PC-9 (cell line): Measurements from ENCODE around the gene WDHD1. TPM values are rescaled to one million over a fixed set of nuclear protein-coding genes. Genes with fewer than 3 reads are reported as not detected.
"Not testable (repeated sequence)": the region's sequence is repeated elsewhere in the genome, so short reads cannot be mapped to it uniquely, and the experiment has no call there.

ENCODE experiments used
- BruUV-seq: library from RNA; stranded (reverse); fragments of 400-500 nt; replicated peaks from 2 replicates; lab custom pipeline; 2021; lab: Mats Ljungman, UMichigan
- CTCF ChIA-PET: fragments of 300-600 bp; sonication (Branson Sonifier 250); formaldehyde crosslinking; loops from one replicate; lab custom pipeline; 2022; ENCODE audit warnings: antibody characterized with exemption; lab: Charles Lee
- POLR2A ChIA-PET: fragments of 300-600 bp; sonication (Branson Sonifier 250); formaldehyde crosslinking; loops from one replicate; lab custom pipeline; 2022; ENCODE audit warnings: antibody characterized with exemption; ENCODE audit not compliant: unreplicated experiment; lab: Charles Lee
- DNase-seq, 2 experiments: peaks; one replicate each; pipeline versions ENCODE4 v3.0.0 to v3.0.0-alpha.2; 2015 to 2022; ENCODE audit warnings: mixed read lengths in 1 of 2
- H2AFZ ChIP-seq: fragments of 200-600 bp; sonication (generic); 2 replicates; pipeline ENCODE4 v1.8.1; 2017; ENCODE audit warnings: antibody characterized with exemption
- H3F3A ChIP-seq: fragments of 200-600 bp; sonication (generic); 2 replicates; pipeline ENCODE4 v1.8.1; 2017; ENCODE audit warnings: antibody characterized with exemption, mild to moderate bottlenecking, low read depth; ENCODE audit not compliant: insufficient read depth
- H3K27ac ChIP-seq: fragments of 200-600 bp; sonication (generic); 2 replicates; pipeline ENCODE4 v1.6.1; 2016; ENCODE audit warnings: mixed run types
- H3K27me3 ChIP-seq: fragments of 200-600 bp; sonication (generic); 2 replicates; pipeline ENCODE4 v1.6.1; 2016; ENCODE audit warnings: low read depth, mixed run types; ENCODE audit not compliant: insufficient read depth
- H3K36me3 ChIP-seq: fragments of 200-600 bp; sonication (generic); 2 replicates; pipeline ENCODE4 v1.6.1; 2016; ENCODE audit warnings: low read depth, mixed run types
- H3K4me1 ChIP-seq: fragments of 200-600 bp; sonication (generic); replicated peaks from 2 replicates; pipeline ENCODE4 v1.6.1; 2016; ENCODE audit warnings: mixed run types; ENCODE audit not compliant: insufficient read depth
- H3K4me2 ChIP-seq: fragments of 200-600 bp; sonication (generic); 2 replicates; pipeline ENCODE4 v1.6.1; 2017; ENCODE audit warnings: mixed run types
- H3K4me3 ChIP-seq: fragments of 200-600 bp; sonication (generic); 2 replicates; pipeline ENCODE4 v1.6.1; 2016; ENCODE audit warnings: mixed run types
- H3K79me2 ChIP-seq: fragments of 200-600 bp; sonication (generic); 2 replicates; pipeline ENCODE4 v1.6.1; 2017; ENCODE audit warnings: low read depth, mixed run types
- H3K9me2 ChIP-seq: fragments of 200-600 bp; sonication (generic); 2 replicates; pipeline ENCODE4 v1.8.1; 2017; ENCODE audit warnings: mild to moderate bottlenecking; ENCODE audit not compliant: insufficient read depth
- H3K9me3 ChIP-seq: fragments of 200-600 bp; sonication (generic); 2 replicates; pipeline ENCODE4 v1.8.1; 2016; ENCODE audit warnings: low read depth; ENCODE audit not compliant: insufficient read depth
- H4K20me1 ChIP-seq: fragments of 200-600 bp; sonication (generic); 2 replicates; pipeline ENCODE4 v1.8.1; 2017; ENCODE audit not compliant: insufficient read depth
- EZH2 ChIP-seq: fragments of 200-600 bp; sonication (generic); IDR thresholded peaks from 2 replicates; pipeline ENCODE4 v1.8.0; 2017; ENCODE audit warnings: antibody characterized with exemption, low read depth
- intact Hi-C: fragments of 100-400 bp; cut with micrococcal nuclease; formaldehyde crosslinking; loops from one replicate; pipeline ENCODE4 v1.10.0; 2022; ENCODE audit not compliant: unreplicated experiment
- total RNA-seq: library from RNA; stranded (reverse); gene quantifications from 2 replicates; pipeline ENCODE4 v1.2.3, GENCODE V29; 2021
- TF ChIP-seq, protein P1 (sequence below): fragments of 200-600 bp; sonication (generic); conservative IDR thresholded peaks from 2 replicates; pipeline ENCODE4 v1.6.1; 2017; ENCODE audit warnings: mixed run types, antibody characterized with exemption, mild to moderate bottlenecking, moderate library complexity

WDHD1 gene
- total RNA-seq, 1 experiment from 2014 or later, result 34.3 TPM

DNA sequence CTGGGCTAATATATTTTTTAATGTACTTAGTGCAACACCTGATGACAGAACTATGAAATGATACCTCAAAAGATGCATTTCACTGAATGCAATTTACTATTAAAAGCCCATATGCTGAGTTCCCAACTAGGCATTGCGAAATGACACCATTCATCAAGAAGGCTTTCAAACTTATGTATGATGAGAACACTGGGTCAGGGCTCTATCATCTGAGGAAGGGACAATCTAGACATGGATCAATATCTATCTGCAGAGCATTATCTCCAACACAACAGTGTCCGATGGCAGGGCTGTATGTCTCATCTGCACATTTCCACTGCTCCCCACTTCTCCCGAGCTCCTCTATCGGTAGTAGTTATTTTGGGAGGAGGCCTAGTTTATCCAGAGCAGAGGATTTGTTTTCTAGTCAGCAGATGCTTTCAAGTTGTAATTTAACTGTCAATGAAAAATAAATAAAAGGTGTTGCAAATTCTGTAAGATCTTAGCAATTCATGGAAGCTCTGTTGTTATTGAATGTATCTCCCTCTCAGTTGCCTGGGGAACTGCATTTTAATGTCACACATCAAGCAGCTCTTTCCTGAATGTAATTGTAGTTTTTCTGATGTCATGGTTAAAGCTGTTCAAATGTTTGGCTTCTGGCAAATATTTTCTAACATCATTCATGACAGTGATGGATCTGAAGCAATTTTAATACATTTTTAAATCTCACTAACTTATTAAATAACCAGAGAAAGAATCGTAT is 116.9 kb downstream of the WDHD1 start:
- Histone ChIP-seq H2AFZ (no peak overlapping the region), H3K4me2 (no peak overlapping the region), H3K27me3 (no peaks in the 10 kb centered on the region), H3K9me3 (no peaks in the 10 kb centered on the region), H4K20me1 (no peaks in the 10 kb centered on the region), H3K4me3 (no peak overlapping the region), H3K9me2 (no peaks in the 10 kb centered on the region), H3K27ac (no peak overlapping the region), H3K79me2 (no peaks in the 10 kb centered on the region), H3F3A (no peaks in the 10 kb centered on the region), H3K36me3 (no peaks in the 10 kb centered on the region), H3K4me1 (no peaks in the 10 kb centered on the region)
- CTCF ChIA-PET, result no interaction called here
- POLR2A ChIA-PET, result no interaction called here
- BruUV-seq, result no TSS peak
- intact Hi-C loops, result no loop called here
- TF ChIP-seq EZH2, result no peak
- TF ChIP-seq, protein P1, sequence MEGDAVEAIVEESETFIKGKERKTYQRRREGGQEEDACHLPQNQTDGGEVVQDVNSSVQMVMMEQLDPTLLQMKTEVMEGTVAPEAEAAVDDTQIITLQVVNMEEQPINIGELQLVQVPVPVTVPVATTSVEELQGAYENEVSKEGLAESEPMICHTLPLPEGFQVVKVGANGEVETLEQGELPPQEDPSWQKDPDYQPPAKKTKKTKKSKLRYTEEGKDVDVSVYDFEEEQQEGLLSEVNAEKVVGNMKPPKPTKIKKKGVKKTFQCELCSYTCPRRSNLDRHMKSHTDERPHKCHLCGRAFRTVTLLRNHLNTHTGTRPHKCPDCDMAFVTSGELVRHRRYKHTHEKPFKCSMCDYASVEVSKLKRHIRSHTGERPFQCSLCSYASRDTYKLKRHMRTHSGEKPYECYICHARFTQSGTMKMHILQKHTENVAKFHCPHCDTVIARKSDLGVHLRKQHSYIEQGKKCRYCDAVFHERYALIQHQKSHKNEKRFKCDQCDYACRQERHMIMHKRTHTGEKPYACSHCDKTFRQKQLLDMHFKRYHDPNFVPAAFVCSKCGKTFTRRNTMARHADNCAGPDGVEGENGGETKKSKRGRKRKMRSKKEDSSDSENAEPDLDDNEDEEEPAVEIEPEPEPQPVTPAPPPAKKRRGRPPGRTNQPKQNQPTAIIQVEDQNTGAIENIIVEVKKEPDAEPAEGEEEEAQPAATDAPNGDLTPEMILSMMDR, result no peak
- DNase-seq, result no peak

DNA sequence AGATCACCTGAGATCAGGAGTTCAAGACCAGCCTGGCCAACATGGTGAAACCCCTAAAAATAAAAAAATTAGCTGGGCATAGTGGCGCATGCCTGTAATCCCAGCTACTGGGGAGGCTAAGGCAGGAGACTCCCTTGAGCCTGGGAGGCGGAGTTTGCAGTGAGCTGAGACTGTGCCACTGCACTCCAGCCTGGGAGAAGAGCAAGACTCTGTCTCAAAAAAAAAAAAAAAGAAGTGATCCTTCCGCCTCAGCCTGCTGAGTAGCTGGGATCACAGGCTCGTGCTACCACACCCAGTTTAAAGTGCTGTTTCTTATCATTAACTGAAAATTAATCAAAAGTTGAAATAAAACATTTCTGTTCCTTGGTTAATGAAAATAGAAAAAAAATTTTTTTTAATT is 117.9 kb downstream of the WDHD1 start:
- H3K4me2 ChIP-seq, H3K4me3 ChIP-seq, H3K4me1 ChIP-seq, H3K27me3 ChIP-seq, H2AFZ ChIP-seq, H3K27ac ChIP-seq, H3K9me2 ChIP-seq, intact Hi-C loops, CTCF ChIA-PET, H3F3A ChIP-seq, BruUV-seq, H3K9me3 ChIP-seq, DNase-seq, H3K36me3 ChIP-seq, H3K79me2 ChIP-seq, POLR2A ChIA-PET, H4K20me1 ChIP-seq: not testable (repeated sequence)

DNA sequence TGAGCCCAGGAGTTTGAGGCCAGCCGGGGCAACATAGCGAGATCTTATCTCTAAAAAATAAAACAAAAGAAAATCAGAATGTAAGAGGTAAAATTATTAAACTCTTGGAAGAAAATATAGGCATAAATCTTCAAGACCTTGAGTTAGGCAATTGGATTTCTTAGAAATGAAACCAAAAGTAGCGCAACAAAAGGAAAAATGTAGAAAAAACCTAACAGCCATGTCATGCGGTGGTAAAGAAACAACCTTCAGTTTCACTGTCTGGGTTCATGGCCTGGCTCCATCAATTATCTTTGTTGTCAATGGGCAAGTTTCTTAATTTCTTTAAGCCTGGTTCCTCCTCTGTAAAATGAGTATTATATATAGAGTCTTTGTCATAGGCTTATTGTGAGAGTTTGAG is 118.7 kb downstream of the WDHD1 start:
- Histone ChIP-seq H3K27me3 (no peaks in the 10 kb centered on the region), H2AFZ (no peak overlapping the region), H3K9me3 (no peaks in the 10 kb centered on the region), H3K36me3 (no peaks in the 10 kb centered on the region), H3K79me2 (no peaks in the 10 kb centered on the region), H3K4me3 (no peak overlapping the region), H3K27ac (no peak overlapping the region), H3K4me1 (no peaks in the 10 kb centered on the region), H3K9me2 (no peaks in the 10 kb centered on the region), H3K4me2 (no peak overlapping the region), H3F3A (peaks cover 9% of the 10 kb centered on the region; the same call in 1 of the 2 replicates), H4K20me1 (no peaks in the 10 kb centered on the region)
- CTCF ChIA-PET, result no interaction called here
- TF ChIP-seq, protein P1, result no peak
- TF ChIP-seq EZH2, result no peak
- POLR2A ChIA-PET, result no interaction called here
- no TSS peak for BruUV-seq
- intact Hi-C loops, result no loop called here
- no peak for DNase-seq

DNA sequence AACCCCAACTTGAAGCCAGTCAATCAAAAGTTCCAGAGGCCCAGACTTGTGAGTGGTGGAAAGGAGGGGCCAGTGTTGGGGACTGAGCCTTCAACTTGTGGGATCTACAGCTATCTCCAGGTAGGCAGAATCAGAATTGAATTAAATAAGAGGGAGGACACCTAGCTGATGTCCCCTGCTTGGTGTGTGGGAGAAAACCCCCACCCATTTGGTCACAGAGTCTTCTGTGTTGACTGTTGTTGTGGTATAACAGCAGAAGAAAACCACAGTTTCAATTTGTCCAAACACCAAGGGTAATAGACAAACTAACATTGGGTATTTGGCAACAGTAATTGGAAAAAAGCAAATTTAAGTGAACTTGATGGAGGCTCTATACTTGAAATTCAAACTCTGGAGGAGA is 120.8 kb downstream of the WDHD1 start:
- no peaks in the 10 kb centered on the region for H3K36me3 ChIP-seq
- ChIA-PET POLR2A (no interaction called here), CTCF (no interaction called here)
- no peaks in the 10 kb centered on the region for H3K27me3 ChIP-seq
- no peak overlapping the region for H3K4me3 ChIP-seq
- H3K27ac ChIP-seq, result no peak overlapping the region
- H3K79me2 ChIP-seq, result no peaks in the 10 kb centered on the region
- peaks cover 12% of the 10 kb centered on the region; the same call in 1 of the 2 replicates for H3F3A ChIP-seq
- peaks cover 4% of the 10 kb centered on the region for H3K4me1 ChIP-seq
- no peaks in the 10 kb centered on the region for H4K20me1 ChIP-seq
- BruUV-seq, result no TSS peak
- TF ChIP-seq EZH2, result no peak
- TF ChIP-seq, protein P1, result no peak
- H3K9me3 ChIP-seq, result no peaks in the 10 kb centered on the region
- no peak for DNase-seq
- no peaks in the 10 kb centered on the region for H3K9me2 ChIP-seq
- no peak overlapping the region for H3K4me2 ChIP-seq
- no peak overlapping the region for H2AFZ ChIP-seq
- intact Hi-C loops, result no loop called here
